Measurements from ENCODE around the gene EFNA5.
"Not testable (repeated sequence)": the region's sequence is repeated elsewhere in the genome, so short reads cannot be mapped to it uniquely, and the experiment has no call there.

The EFNA5 gene

GRCh38 chr5:107464876-107465275 is 205.9 kb downstream of the EFNA5 start:
- no peak for DNase-seq (ENCODE audit: low read depth in 2 of 3, low spot score in 2 of 3)

- no peak for DNase-seq (ENCODE audit: low read depth in 2 of 3, low spot score in 2 of 3)
Measured at GRCh38 chr5:107464416-107464815, 206.3 kb downstream of the EFNA5 start.

GRCh38 chr5:107463731-107464130 is 207.0 kb downstream of the EFNA5 start:
- no peak for DNase-seq (ENCODE audit: low read depth in 2 of 3, low spot score in 2 of 3)

DNA sequence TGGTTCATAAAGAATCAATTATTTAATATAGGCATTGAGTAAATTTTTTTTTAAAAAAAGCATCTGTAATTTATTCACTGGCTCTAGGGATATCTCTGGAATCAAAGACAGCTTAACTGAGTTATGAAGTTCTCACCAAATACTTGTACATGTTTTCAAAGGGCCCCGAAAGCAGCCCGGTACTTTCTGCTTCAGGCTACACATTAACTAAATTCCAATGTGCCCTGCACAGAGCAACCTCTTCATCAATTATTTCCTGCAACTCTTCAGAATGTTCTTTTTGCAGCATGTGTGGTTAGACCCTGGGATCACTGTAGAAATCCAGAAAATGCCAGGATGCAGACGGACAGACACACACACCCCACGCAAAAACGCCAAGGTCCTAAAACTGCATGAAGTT is 209.0 kb downstream of the EFNA5 start:
- no peak for DNase-seq (ENCODE audit: low read depth in 2 of 3, low spot score in 2 of 3)

DNA sequence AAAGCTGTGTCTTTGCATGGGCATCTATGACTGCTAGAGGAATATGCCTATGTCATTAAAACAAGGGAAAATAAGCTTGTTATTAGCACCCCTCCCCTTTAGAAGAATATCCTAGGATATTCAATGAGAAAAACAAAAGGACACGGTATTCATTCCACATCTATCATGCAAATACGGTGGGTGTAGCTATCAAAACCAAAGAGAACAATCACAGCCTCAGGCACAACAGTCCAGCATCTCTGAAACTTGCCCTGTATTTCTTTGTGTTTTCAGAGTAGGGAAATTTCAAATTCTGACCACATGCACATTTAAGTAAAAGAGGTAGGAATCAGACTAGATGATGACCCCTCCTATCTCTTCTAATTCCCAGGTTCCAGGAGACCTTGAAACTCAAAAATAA is 209.9 kb downstream of the EFNA5 start:
- no peak for DNase-seq (ENCODE audit: low read depth in 2 of 3, low spot score in 2 of 3)

- no peak for DNase-seq (ENCODE audit: low read depth in 2 of 3, low spot score in 2 of 3)
Measured at GRCh38 chr5:107459605-107460004, 211.1 kb downstream of the EFNA5 start.

GRCh38 chr5:107458322-107458721 is 212.4 kb downstream of the EFNA5 start:
- DNase-seq (ENCODE audit: low read depth in 2 of 3, low spot score in 2 of 3), result no peak

GRCh38 chr5:107457881-107458280 is 212.9 kb downstream of the EFNA5 start:
- no peak for DNase-seq (ENCODE audit: low read depth in 2 of 3, low spot score in 2 of 3)

GRCh38 chr5:107457138-107457537 is 213.6 kb downstream of the EFNA5 start:
- no peak for DNase-seq (ENCODE audit: low read depth in 2 of 3, low spot score in 2 of 3)

DNA sequence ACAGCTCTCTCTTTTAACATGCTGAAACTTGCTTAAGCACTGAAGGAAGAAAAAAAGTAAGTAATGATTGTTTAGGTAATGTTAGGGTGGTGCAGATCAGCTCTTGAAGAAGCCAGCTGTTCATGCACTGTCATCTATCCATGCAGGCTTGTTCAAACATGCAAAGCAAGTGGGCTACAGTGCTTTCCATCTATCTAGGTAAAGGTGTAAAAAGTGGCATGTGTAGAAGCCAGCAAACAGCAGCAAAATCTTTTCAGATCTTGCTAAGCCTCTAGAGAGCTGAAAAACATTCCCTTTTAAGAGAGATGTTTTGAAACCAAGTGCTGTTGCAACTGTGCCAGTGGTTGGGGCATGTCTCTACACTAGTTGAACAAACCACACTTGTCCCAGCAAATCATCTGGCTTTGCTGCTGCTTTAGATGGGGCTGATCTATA is 214.4 kb downstream of the EFNA5 start:
- no peak for DNase-seq (ENCODE audit: low read depth in 2 of 3, low spot score in 2 of 3)

- no peak for DNase-seq (ENCODE audit: low read depth in 2 of 3, low spot score in 2 of 3)
Measured at GRCh38 chr5:107455111-107455544, 215.6 kb downstream of the EFNA5 start.

- not testable (repeated sequence) for DNase-seq (ENCODE audit: low read depth in 2 of 3, low spot score in 2 of 3)
Measured at GRCh38 chr5:107451827-107452226, 218.9 kb downstream of the EFNA5 start.

DNA sequence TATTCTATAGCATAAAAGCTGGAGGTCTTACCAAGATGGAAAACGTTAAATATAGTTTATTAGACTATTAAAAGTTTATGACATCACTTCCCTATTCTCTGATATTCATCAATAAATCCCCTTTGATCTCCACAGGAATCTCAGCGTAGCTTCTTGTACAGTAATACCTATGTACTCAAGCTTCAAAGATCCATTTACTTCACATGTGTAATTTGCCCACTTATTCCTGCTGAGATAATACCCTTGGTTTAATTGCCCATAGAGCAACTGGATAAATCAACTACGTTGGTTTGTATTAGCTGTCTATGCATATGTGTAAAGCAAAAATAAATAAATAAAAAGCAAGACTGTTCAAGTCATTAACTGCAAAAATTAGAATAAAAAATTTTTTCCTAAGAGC is 219.7 kb downstream of the EFNA5 start:
- no peak for DNase-seq (ENCODE audit: low read depth in 2 of 3, low spot score in 2 of 3)

GRCh38 chr5:107450531-107450930 is 220.2 kb downstream of the EFNA5 start:
- no peak for DNase-seq (ENCODE audit: low read depth in 2 of 3, low spot score in 2 of 3)

DNA sequence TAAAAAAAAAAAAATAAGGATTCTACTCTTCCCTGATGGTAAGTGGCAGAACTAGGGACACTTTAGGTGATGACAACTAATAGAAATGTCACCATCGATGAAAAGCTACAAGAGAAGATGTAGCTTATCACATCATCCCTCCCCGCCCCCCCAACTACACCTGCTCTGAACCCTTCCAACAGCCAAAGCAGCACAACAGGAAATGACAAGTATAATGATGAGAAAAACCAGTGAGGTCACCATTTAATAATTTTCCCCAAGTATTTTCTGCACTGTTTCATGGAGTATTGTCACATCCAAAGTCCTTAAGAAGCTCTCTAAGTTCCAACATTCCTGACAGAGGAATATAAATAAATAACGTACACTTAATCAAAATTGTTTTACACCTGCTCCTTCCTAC is 221.4 kb downstream of the EFNA5 start:
- no peak for DNase-seq (ENCODE audit: low read depth in 2 of 3, low spot score in 2 of 3)

DNA sequence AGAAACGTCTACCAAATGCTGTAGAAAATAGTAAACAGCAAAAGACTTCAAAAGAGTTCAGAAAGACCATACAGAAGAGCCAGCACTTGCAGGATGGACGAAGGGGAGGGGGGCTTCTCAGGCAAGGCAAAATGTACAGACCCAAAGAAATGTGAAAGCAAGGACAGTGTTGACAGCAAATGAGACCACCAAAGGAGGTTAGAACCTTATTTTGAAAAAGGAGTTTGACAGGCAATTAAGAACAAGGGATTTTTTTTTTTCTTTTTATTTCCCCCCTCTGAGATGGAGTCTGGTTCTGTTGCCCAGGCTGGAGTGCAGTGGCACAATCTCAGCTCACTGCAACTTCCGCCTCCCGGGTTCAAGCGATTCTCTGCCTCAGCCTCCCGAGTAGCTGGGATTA is 223.2 kb downstream of the EFNA5 start:
- DNase-seq (ENCODE audit: low read depth in 2 of 3, low spot score in 2 of 3), result no peak

DNA sequence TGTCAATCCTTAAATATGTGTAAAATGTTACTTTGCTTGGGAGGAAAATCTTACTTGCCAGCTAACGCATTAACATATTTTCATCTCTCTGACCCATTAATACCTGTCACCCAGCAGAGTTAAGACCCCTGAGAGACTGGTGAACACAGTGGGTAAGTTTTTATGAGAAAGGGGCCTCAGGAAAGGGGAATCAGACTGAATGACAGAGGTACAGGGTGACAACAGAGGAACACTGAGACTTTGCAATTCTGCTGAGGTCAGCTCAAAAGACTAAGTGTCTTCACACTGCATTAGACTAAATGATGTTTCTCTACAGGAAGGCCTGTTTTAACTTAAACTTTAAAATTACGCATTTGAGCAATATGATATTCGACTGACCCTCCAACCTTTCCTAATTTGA is 223.8 kb downstream of the EFNA5 start:
- DNase-seq (ENCODE audit: low read depth in 2 of 3, low spot score in 2 of 3), result no peak

DNA sequence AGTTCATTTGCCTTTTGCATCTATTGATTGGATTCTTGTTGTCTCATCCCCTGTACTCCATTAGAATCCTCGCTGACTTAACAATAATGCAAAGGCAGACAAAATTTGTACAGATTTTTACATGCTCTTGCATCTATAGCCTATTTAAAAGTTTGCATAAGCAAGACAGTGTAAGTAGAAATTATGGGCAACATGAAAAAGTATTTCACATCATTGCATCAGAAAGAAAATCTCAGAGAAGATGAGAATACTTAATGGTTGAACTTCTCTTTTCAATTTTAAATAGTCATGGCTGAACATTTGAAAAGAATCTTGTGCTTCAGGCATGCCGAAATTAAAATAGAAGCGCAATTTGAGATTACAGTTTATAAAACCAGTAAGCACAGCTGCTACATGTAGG is 226.4 kb downstream of the EFNA5 start:
- DNase-seq (ENCODE audit: low read depth in 2 of 3, low spot score in 2 of 3), result no peak

- DNase-seq (ENCODE audit: low read depth in 2 of 3, low spot score in 2 of 3), result no peak
Measured at GRCh38 chr5:107443897-107444296, 226.8 kb downstream of the EFNA5 start.

DNA sequence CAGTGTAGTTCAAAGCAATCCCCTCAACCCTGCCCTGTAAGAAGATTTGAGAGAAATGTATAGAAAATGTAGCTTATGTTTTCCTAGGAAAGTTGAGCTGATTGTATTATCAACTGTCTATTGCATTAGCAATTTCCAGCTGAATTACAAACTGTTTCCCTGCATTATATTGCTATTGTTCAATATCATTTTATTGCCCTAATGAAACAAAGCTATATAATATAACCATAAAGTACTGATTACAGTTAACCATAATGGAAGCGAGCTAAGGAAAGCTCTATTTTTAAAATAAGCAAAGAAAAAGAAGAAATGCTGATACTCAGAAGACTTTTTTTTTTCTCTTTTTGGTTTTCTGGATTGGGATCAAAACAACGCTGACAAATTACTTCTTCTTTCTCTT is 228.3 kb downstream of the EFNA5 start:
- DNase-seq (ENCODE audit: low read depth in 2 of 3, low spot score in 2 of 3), result no peak

DNA sequence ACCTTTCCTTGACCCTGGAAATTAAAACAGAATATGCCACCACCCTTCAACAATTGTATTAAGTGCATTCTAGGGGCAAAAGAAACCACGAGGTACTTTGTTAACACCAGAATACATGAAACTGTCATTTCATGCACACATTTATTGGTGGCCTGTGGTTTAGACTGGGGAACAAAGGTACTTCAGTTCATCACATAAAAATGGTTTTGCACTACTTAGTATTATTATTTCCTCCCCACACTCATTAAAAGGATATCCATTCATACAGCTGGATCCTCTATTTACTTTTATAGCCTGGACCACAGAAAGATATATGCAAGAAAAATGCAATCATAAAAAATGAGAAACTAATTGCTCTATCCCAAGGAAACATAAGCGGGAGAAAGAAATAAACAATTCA is 230.9 kb downstream of the EFNA5 start:
- no peak for DNase-seq (ENCODE audit: low read depth in 2 of 3, low spot score in 2 of 3)

DNA sequence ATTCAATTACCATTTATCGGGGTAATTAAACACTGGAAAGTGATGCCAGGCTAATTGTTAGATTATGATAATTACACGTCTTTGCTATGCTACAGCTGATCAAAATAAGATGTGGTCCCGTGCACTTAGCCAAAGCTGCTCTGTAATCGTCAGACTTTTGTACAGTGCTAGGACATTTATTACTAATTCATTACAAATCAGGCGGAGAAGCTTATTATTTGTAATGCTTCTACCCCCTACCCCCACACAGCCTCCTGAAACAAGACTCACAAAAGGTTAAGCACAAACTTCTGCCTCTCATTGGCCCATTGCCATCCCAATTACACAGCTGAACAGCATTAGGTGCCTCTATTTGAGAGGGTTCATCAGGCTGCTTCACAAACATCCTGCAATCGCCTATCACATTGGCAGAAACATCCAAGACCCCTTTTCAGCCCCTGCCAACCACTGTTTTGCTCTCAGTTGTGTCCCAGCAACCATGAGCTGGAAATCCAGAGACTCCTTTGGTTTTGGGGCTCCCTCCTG is 232.7 kb downstream of the EFNA5 start:
- DNase-seq (ENCODE audit: low read depth in 2 of 3, low spot score in 2 of 3), result no peak

DNA sequence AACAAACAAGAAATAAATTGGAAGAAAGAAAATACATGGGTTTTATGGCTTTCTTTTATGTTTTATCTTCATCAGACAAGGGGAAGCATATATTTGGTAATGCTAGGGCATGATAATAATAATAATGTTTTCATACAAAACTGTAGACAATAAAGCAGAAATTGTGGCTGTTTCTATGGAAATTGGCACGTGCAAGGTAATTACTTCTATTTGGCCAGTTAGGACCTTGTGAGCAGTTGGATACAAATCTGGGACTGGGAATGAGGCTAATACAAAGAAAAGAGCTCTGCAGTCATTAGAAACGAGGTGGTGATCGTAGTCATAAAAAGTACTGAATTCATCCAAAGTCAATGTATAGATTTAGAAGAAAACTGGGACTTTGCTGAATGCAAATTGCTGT is 233.6 kb downstream of the EFNA5 start:
- DNase-seq (ENCODE audit: low read depth in 2 of 3, low spot score in 2 of 3), result no peak

- no peak for DNase-seq (ENCODE audit: low read depth in 2 of 3, low spot score in 2 of 3)
Measured at GRCh38 chr5:107436201-107436600, 234.5 kb downstream of the EFNA5 start.
